GM12878 (cell line): ENCODE results near the gene TUBB4B. TPM values are rescaled to one million over a fixed set of nuclear protein-coding genes. Genes with fewer than 3 reads are reported as not detected.

Experiments
- ATAC-seq: fragments of 200-7000 bp; cut with Tn5 transposase; 3 replicates; pipeline ENCODE4 v1.9.1; 2020; ENCODE audit warnings: mild to moderate bottlenecking, moderate library complexity
- BruUV-seq: library from RNA; stranded (reverse); fragments of 400-500 nt; replicated peaks from 2 replicates; lab custom pipeline; 2021; lab: Mats Ljungman, UMichigan
- CTCF ChIA-PET: fragments of 300-600 bp; sonication (Branson Sonifier 250); formaldehyde crosslinking; extraction: SDS; loops from one replicate; lab custom pipeline; 2021; ENCODE audit warnings: inconsistent platforms; lab: Yijun Ruan, JAX
- POLR2A ChIA-PET: fragments of 350-600 bp; formaldehyde crosslinking; extraction: SDS; loops from one replicate; lab custom pipeline; 2021; ENCODE audit warnings: inconsistent platforms; lab: Charles Lee
- RAD21 ChIA-PET: fragments of 300-600 bp; sonication (Branson Sonifier 250); formaldehyde crosslinking; loops from one replicate; lab custom pipeline; 2023; ENCODE audit warnings: antibody characterized with exemption; ENCODE audit not compliant: unreplicated experiment; lab: Charles Lee
- SMC1A ChIA-PET: fragments of 300-600 bp; sonication (Branson Sonifier 250); formaldehyde crosslinking; loops from one replicate; lab custom pipeline; 2023; ENCODE audit not compliant: unreplicated experiment, uncharacterized antibody; lab: Charles Lee
- DNase-seq: peaks from one replicate; pipeline ENCODE4 v3.0.0-alpha.2; 2011; ENCODE audit warnings: low read depth, low spot score
- FAIRE-seq: peaks from 3 replicates; lab custom pipeline; 2011; peaks lifted over from hg19 to GRCh38; lab: Jason Lieb, UNC
- H2AFZ ChIP-seq: 2 replicates; pipeline ENCODE4 v1.6.0; 2011; ENCODE audit warnings: low read depth, low read length, control low read depth; ENCODE audit not compliant: control insufficient read depth
- H3K27ac ChIP-seq: 2 replicates; pipeline ENCODE4 v1.5.1; 2011; ENCODE audit warnings: control low read depth; ENCODE audit not compliant: control insufficient read depth, insufficient read depth
- H3K27me3 ChIP-seq, 2 experiments: replicated peaks in 1 of 2; 2 replicates each; pipeline versions ENCODE4 v1.6.0 to v1.6.1; 2011; ENCODE audit warnings: low read length in 1 of 2; ENCODE audit not compliant: control insufficient read depth in 2 of 2, insufficient read depth in 2 of 2
- H3K36me3 ChIP-seq, 2 experiments: 2 replicates each; pipeline ENCODE4 v1.5.1; 2011; ENCODE audit warnings: low read length in 1 of 2; ENCODE audit not compliant: control insufficient read depth in 2 of 2, insufficient read depth in 2 of 2
- H3K4me1 ChIP-seq: 2 replicates; pipeline ENCODE4 v1.6.1; 2011; ENCODE audit warnings: mild to moderate bottlenecking, low read length, moderate library complexity, mixed read lengths; ENCODE audit not compliant: control insufficient read depth, insufficient read depth
- H3K4me2 ChIP-seq: 2 replicates; pipeline ENCODE4 v1.6.0; 2011; ENCODE audit warnings: control low read depth; ENCODE audit not compliant: control insufficient read depth, insufficient read depth
- H3K4me3 ChIP-seq: fragments of 200-600 bp; sonication (generic); 2 replicates; pipeline ENCODE4 v1.5.1; 2016
- H3K79me2 ChIP-seq: 2 replicates; pipeline ENCODE4 v1.6.0; 2011; ENCODE audit warnings: low read length; ENCODE audit not compliant: control insufficient read depth, insufficient read depth
- H3K9ac ChIP-seq: 2 replicates; pipeline ENCODE4 v1.8.0; 2011; ENCODE audit warnings: low read length, control low read depth, mixed read lengths; ENCODE audit not compliant: control insufficient read depth, insufficient read depth
- H3K9me3 ChIP-seq: replicated peaks from 3 replicates; pipeline ENCODE4 v1.5.1; 2011; ENCODE audit warnings: mild to moderate bottlenecking, low read length; ENCODE audit not compliant: control insufficient read depth, insufficient read depth
- H4K20me1 ChIP-seq: 2 replicates; pipeline ENCODE4 v1.6.0; 2011; ENCODE audit not compliant: control insufficient read depth, insufficient read depth
- ATF7 ChIP-seq: fragments of 450-650 bp; IDR thresholded peaks from 2 replicates; pipeline ENCODE4 v1.6.1; 2016; ENCODE audit warnings: low read depth, mild to moderate bottlenecking
- MEF2B ChIP-seq: fragments of 450-650 bp; IDR thresholded peaks from 2 replicates; pipeline ENCODE4 v1.6.1; 2018; ENCODE audit warnings: mild to moderate bottlenecking, moderate library complexity; ENCODE audit not compliant: partially characterized antibody, poor library complexity, severe bottlenecking
- PAX8 ChIP-seq: fragments of 450-650 bp; IDR thresholded peaks from 2 replicates; pipeline ENCODE4 v1.6.1; 2017; ENCODE audit warnings: mild to moderate bottlenecking, moderate library complexity
- POLR2AphosphoS2 ChIP-seq: IDR thresholded peaks from 2 replicates; pipeline ENCODE4 v1.6.1; 2011; ENCODE audit warnings: low read depth, mild to moderate bottlenecking, low read length, improper control_type of control experiment, moderate library complexity
- RELA ChIP-seq: fragments of 450-650 bp; IDR thresholded peaks from 2 replicates; pipeline ENCODE4 v1.8.0; 2014; ENCODE audit warnings: borderline replicate concordance; ENCODE audit not compliant: partially characterized antibody
- ZBTB33 ChIP-seq: fragments of 450-650 bp; IDR thresholded peaks from 2 replicates; pipeline ENCODE4 v1.6.1; 2017; ENCODE audit warnings: mild to moderate bottlenecking
- WGBS: methylation state at CpG from one replicate; pipeline ENCODE4 v1.1.6; 2016; ENCODE audit warnings: low lambda C conversion rate; ENCODE audit not compliant: insufficient replicate concordance, insufficient coverage; ENCODE audit errors: missing lambda C conversion rate; 5-methylcytosine and 5-hydroxymethylcytosine counted together
- in situ Hi-C: fragments of 300-500 bp; cut with MboI; formaldehyde crosslinking; loops from 9 replicates; pipeline ENCODE4 v1.14.3; 2018; ENCODE audit warnings: mixed read lengths
- intact Hi-C: fragments of 100-400 bp; cut with micrococcal nuclease; formaldehyde crosslinking; loops from one replicate; pipeline ENCODE4 v1.14.2; 2022; ENCODE audit not compliant: unreplicated experiment
- polyA plus RNA-seq, 11 experiments: library from polyadenylated mRNA; depleted of rRNA in 4 of 11; unstranded in 6 of 11; stranded (reverse) in 5 of 11; fragments of >200 nt; fragmentation: Nextera tagmentation in 4 of 11; fragmentation: Illumina TruSeq in 1 of 11; extraction: Ambion mirVana in 4 of 11; extraction: Trizol in 1 of 11; gene quantifications; 1 replicate in 1 of 11; 2 replicates in 10 of 11; pipeline versions ENCODE4 v1.2.1 to v1.2.3, GENCODE V29; 2011 to 2016; ENCODE audit warnings: inconsistent platforms in 2 of 11, missing spikeins in 2 of 11, low read depth in 1 of 11
- total RNA-seq, 4 experiments: library from RNA; depleted of rRNA in 3 of 4; stranded (reverse); fragments of >200 nt in 3 of 4; fragmentation: Illumina TruSeq in 1 of 4; extraction: Trizol in 1 of 4; gene quantifications; 2 replicates each; pipeline versions ENCODE4 v1.2.1 to v1.2.3, GENCODE V29; 2013 to 2021
- TF ChIP-seq, protein P1 (sequence below): IDR thresholded peaks from 2 replicates; pipeline ENCODE4 v1.6.1; 2011; ENCODE audit warnings: mild to moderate bottlenecking, low read depth, low read length, moderate library complexity; ENCODE audit not compliant: insufficient replicate concordance

The TUBB4B gene
- total and polyA plus RNA-seq, 10 of the 15 experiments (the other 5 are each of a cell fraction or from before 2014, with no cell fraction given): 23.0 to 532 (median 254) TPM

- H3K4me3 ChIP-seq: peak overlapping the region; percentile 93; the same call in 1 of the 2 replicates
- no TSS peak for BruUV-seq
- intact Hi-C loops: no loop called here
- RAD21 ChIA-PET: interaction anchor here (1.1 to 1.8 kb wide), 3 partner anchors 16 to 20 kb away, joined by 4 to 8 read pairs (median 4); partner anchors contain the start of genes TOR4A and TUBB4B
- no peak overlapping the region for H3K27ac ChIP-seq
- no peaks in the 10 kb centered on the region for H3K27me3 ChIP-seq
- no peak overlapping the region for H3K9ac ChIP-seq
- H4K20me1 ChIP-seq: no peaks in the 10 kb centered on the region
- no peak overlapping the region for H2AFZ ChIP-seq
- DNase-seq (no peak), ATAC-seq (no peak), FAIRE-seq (no peak)
- POLR2A ChIA-PET: interaction anchor here (1.0 to 6.2 kb wide), 6 partner anchors 10 to 98 kb away, joined by 3 to 112 read pairs (median 4); partner anchors contain the start of gene TUBB4B
- WGBS: 96% methylated on average over 15 of the region's 15 CpGs
- peaks cover 14% of the 10 kb centered on the region for H3K4me1 ChIP-seq
- SMC1A ChIA-PET: interaction anchor here (0.6 to 1.6 kb wide), 2 partner anchors 16 to 20 kb away, joined by 3 to 5 read pairs; no protein-coding TSS in a partner anchor
- CTCF ChIA-PET: interaction anchor here (0.9 to 1.6 kb wide), 4 partner anchors 8 to 30 kb away, joined by 3 to 5 read pairs (median 4); no protein-coding TSS in a partner anchor
- TF ChIP-seq ZBTB33: 0 out of 2 replicates have a peak, but pooled peaks have one; percentile 17
- TF ChIP-seq, protein P1, sequence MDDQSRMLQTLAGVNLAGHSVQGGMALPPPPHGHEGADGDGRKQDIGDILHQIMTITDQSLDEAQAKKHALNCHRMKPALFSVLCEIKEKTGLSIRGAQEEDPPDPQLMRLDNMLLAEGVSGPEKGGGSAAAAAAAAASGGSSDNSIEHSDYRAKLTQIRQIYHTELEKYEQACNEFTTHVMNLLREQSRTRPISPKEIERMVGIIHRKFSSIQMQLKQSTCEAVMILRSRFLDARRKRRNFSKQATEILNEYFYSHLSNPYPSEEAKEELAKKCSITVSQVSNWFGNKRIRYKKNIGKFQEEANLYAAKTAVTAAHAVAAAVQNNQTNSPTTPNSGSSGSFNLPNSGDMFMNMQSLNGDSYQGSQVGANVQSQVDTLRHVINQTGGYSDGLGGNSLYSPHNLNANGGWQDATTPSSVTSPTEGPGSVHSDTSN: no peak
- no peak for TF ChIP-seq RELA
- no peak for TF ChIP-seq ATF7
- TF ChIP-seq PAX8: no peak
- no peak for TF ChIP-seq MEF2B
- no peak for TF ChIP-seq POLR2AphosphoS2
- H3K9me3 ChIP-seq: no peaks in the 10 kb centered on the region
- in situ Hi-C loops: no loop called here
- H3K4me2 ChIP-seq: peak overlapping the region; percentile 81
- peaks cover 18% of the 10 kb centered on the region for H3K79me2 ChIP-seq
- H3K36me3 ChIP-seq: peaks cover 2 to 8% of the 10 kb centered on the region in 2 experiments; a peak in 3 of 4 replicates
These were observed 15.8 kb downstream of the TUBB4B start for GRCh38 chr9:137256856-137257255.
